ENCODE results near the gene MSX2. TPM values are rescaled to one million over a fixed set of nuclear protein-coding genes. Genes with fewer than 3 reads are reported as not detected.
"Not testable (repeated sequence)": the region's sequence is repeated elsewhere in the genome, so short reads cannot be mapped to it uniquely, and the experiment has no call there.

MSX2 gene
- total RNA-seq, 1 donor from 2014 or later: 85.2 TPM

- no peaks in the 10 kb centered on the region for H3K27me3 Mint-ChIP-seq (ENCODE audit: low read depth)
- TF ChIP-seq CTCF (IDR thresholded peaks at IDR 0.05; ENCODE audit: unreplicated experiment): no peak
- no peak for DNase-seq (ENCODE audit: low spot score in 2 of 2, unreplicated experiment in 2 of 2)
- no peaks in the 10 kb centered on the region for H3K36me3 Mint-ChIP-seq
- no peak overlapping the region for H3K4me3 Mint-ChIP-seq
- no peaks in the 10 kb centered on the region for H3K9me3 Mint-ChIP-seq
- H3K27ac Mint-ChIP-seq: no peak overlapping the region
- H3K4me1 Mint-ChIP-seq: peaks cover 30% of the 10 kb centered on the region
Observed at GRCh38 chr5:174755106-174755505, 30.7 kb downstream of the MSX2 start.

GRCh38 chr5:174759091-174759490 lies 34.7 kb downstream of the MSX2 start:
- H3K27me3 Mint-ChIP-seq (ENCODE audit: low read depth): no peaks in the 10 kb centered on the region
- DNase-seq (ENCODE audit: low spot score in 2 of 2, unreplicated experiment in 2 of 2): no peak
- no peaks in the 10 kb centered on the region for H3K9me3 Mint-ChIP-seq
- H3K27ac Mint-ChIP-seq: no peak overlapping the region
- no peak overlapping the region for H3K4me3 Mint-ChIP-seq
- H3K36me3 Mint-ChIP-seq: no peaks in the 10 kb centered on the region
- H3K4me1 Mint-ChIP-seq: peaks cover 3% of the 10 kb centered on the region
- no peak for TF ChIP-seq CTCF (IDR thresholded peaks at IDR 0.05; ENCODE audit: unreplicated experiment)

GRCh38 chr5:174760721-174761120 lies 36.3 kb downstream of the MSX2 start:
- no peak for DNase-seq (ENCODE audit: low spot score in 2 of 2, unreplicated experiment in 2 of 2)
- Mint-ChIP-seq H3K4me1 (no peaks in the 10 kb centered on the region), H3K4me3 (no peak overlapping the region), H3K36me3 (no peaks in the 10 kb centered on the region), H3K27ac (no peak overlapping the region), H3K27me3 (ENCODE audit: low read depth) (no peaks in the 10 kb centered on the region), H3K9me3 (no peaks in the 10 kb centered on the region)
- no peak for TF ChIP-seq CTCF (IDR thresholded peaks at IDR 0.05; ENCODE audit: unreplicated experiment)

GRCh38 chr5:174761341-174761740 lies 37.0 kb downstream of the MSX2 start:
- not testable (repeated sequence) for H3K36me3 Mint-ChIP-seq; H3K27ac Mint-ChIP-seq; H3K27me3 Mint-ChIP-seq (ENCODE audit: low read depth); H3K9me3 Mint-ChIP-seq; H3K4me3 Mint-ChIP-seq; H3K4me1 Mint-ChIP-seq; DNase-seq (ENCODE audit: low spot score in 2 of 2, unreplicated experiment in 2 of 2)

- no peaks in the 10 kb centered on the region for H3K9me3 Mint-ChIP-seq
- DNase-seq (ENCODE audit: low spot score in 2 of 2, unreplicated experiment in 2 of 2): no peak
- H3K36me3 Mint-ChIP-seq: no peaks in the 10 kb centered on the region
- H3K27ac Mint-ChIP-seq: no peak overlapping the region
- H3K27me3 Mint-ChIP-seq (ENCODE audit: low read depth): no peaks in the 10 kb centered on the region
- H3K4me1 Mint-ChIP-seq: no peaks in the 10 kb centered on the region
- H3K4me3 Mint-ChIP-seq: no peak overlapping the region
- TF ChIP-seq CTCF (IDR thresholded peaks at IDR 0.05; ENCODE audit: unreplicated experiment): no peak
Observed at GRCh38 chr5:174764309-174764708, 39.9 kb downstream of the MSX2 start.

- Mint-ChIP-seq H3K27ac (no peak overlapping the region), H3K9me3 (no peaks in the 10 kb centered on the region), H3K4me3 (no peak overlapping the region), H3K4me1 (no peaks in the 10 kb centered on the region), H3K27me3 (ENCODE audit: low read depth) (no peaks in the 10 kb centered on the region), H3K36me3 (no peaks in the 10 kb centered on the region)
- DNase-seq (ENCODE audit: low spot score in 2 of 2, unreplicated experiment in 2 of 2): no peak
- TF ChIP-seq CTCF (IDR thresholded peaks at IDR 0.05; ENCODE audit: unreplicated experiment): no peak
Observed at GRCh38 chr5:174765540-174765939, 41.2 kb downstream of the MSX2 start.

Data from mesothelial cell of epicardium (in vitro differentiated cells).